SKM-1 (cell line): ENCODE data around the gene TLN1.

Experiments used
- DNase-seq: peaks from one replicate; lab custom pipeline; 2025; ENCODE audit not compliant: unreplicated experiment; lab: John Stamatoyannopoulos, UW

Gene TLN1

DNA sequence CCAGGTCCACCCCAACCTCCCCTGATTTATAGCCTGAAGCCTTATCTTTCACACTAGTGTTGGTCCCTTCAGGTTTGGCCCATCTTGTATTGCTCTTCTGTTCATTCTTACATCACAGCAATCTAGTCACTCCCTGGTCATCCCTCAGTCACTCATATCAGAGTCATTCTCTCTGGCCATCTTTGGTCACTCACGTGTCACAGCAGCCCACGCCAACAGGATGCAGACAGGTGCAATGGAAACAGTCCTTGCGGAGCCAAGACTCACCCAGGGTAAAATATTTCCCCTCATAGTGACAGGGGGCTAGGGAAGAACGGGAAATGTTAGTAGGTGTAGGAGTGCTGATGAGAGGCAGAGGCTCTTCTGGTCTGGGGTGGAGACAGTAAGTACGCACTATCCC is 21.5 kb upstream of the TLN1 start:
- DNase-seq = no peak

DNA sequence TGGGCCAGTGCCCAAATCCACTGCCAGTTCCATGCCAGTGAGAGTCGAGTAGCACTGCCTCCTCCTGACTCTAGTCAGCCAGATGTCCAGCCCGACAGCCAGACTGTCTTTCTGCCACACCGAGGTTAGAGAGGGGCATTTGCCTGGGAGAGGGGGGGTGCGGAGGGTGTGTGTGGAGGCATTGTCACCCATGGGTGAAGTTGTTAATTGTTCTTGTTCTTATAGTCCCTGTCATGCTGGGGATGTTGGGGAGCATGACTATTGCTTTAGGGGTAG is 18.2 kb upstream of the TLN1 start:
- DNase-seq = no peak

DNA sequence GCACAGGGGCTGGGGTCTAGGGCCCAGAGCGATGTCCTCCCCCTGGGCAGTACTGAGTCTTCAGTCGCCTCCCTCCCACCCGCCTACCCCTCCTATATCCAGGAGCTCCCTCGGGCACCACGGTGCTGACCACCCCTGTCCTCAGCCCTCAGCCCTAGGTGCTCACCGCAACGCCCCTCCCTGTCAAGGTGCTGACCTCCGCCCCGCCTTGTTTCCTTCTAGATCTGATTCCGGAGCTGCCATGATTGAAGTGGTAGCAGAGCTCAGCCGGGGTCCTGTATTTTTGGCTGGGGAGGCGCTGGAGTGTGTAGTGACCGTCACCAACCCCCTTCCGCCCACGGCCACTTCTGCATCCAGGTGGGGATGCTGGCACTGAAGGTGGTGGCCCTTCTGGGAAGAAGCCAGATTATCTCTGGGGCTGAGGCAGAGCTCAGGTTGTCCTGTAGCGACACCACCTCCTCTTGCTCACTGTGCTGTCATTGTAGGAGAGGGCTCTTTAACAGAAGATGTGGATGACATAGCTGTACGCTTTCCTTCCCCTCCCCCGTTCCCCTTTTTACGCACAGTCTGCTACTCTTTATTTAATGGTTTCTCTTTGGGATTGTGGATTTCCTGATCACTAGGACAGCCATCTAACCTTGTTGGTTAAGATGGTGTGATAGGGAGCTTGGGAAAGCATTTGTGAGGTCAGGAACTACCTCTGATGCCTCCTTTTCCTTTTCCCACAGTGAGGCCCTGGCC is 17.7 kb upstream of the TLN1 start:
- no peak for DNase-seq

GRCh38 chr9:35748858-35749514 is 17.0 kb upstream of the TLN1 start, which contains the start of the genes GBA2 and RGP1:
Gene GBA2 (minus strand): TSS chr9:35749228. CDS start chr9:35748704, 524 bp downstream.
Gene RGP1 (plus strand): TSS chr9:35749287. CDS start chr9:35749756, 469 bp downstream.
- peak; percentile 43 for DNase-seq

DNA sequence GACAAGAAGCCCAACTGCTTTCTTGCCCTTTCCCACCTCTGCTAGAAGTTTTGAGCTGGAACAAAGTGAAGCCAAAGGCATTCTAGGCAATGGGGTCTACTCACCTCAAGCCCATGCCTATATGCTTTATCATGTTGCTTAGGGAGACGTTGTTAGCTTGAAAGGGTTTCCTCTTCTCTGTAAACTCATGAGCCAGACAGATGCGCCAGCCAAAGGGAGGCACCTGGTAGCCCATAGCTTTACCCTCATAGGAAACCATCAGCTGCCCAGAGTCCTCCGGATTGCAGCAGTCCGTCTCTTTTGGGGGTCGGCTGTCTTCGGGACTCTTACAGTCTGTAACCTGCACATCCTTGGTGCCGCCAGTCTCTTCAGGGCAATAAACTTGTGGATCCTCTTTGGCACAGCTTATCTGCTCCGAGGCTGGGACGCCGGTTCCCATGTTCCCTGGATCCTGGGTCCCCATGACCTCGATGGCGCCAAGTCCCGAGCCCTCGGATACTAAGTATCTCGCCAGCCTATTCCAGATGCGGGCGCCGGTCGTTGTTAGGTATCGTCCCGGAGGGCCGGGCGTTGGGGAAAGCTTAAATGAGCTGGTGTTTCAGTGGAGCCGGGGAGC is 16.4 kb upstream of the TLN1 start:
- no peak for DNase-seq

DNA sequence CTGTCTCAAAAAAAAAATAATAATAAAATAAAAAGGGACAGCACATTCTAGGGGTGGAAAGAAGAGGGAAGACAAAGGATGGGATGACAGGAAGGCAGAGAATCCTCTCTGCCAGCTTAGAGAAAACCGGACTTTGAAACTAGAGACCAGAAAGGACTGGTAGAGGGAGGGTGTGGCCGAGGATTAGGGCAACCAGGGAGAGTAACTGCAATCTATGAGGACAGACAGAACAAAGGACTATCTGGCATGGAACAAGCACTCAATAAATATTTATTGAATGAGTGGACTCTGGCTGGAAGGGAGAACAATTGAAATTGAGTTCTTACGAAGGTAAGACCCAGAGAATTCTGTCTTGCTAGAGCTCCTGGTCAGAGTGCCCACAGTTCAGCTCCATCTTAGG is 14.6 kb upstream of the TLN1 start:
- no peak for DNase-seq

DNA sequence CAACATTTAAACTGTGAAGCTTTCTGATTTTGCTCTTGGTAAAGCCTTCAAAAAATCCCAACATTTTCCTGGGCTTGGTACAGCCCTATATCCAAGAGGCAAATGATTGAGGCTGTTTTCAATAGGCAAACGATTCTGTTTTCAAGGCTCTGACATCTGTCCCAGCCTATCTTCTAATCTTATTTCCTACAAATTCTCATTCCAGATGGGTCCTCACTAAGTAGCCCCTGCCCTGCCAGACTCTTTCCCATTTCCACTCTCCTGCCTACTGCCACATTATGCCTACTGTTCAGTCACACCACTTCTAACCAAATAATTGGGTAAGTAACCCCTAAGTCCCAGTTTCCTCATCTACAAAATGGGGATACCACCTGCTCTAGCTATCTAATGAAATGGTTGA is 13.6 kb upstream of the TLN1 start:
- no peak for DNase-seq

DNA sequence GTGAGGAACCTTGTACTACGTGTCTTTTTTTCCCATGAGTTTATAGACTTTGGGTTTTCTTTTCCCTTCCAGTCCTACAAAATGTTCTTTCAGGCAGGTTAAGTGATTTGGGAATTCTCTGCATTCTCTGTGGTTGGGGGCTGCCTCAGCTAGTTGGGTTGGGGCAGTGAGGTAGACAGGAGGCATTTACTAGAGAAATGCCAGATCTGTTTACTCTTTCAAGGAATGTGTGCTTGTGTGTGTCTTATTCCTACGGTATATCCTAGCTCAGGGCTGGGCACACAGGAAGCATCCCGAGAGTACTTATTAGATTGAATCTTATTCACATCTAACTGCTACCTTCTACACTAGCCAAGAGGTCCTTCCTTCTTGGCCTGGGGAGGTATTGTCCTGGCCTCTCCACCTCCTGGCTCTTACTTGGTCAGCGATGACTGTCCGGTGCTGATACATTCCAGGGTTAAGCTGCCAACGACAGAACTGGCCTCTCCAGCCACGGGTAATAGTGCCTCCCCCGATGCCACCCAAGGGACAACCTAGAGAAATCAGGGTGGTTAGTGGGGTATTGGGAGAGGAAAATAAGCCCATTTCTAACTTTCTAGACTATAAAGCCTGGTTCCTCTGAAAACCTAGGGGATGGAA is 12.0 kb upstream of the TLN1 start:
- DNase-seq = no peak

GRCh38 chr9:35743452-35743851 is 11.5 kb upstream of the TLN1 start:
- no peak for DNase-seq

DNA sequence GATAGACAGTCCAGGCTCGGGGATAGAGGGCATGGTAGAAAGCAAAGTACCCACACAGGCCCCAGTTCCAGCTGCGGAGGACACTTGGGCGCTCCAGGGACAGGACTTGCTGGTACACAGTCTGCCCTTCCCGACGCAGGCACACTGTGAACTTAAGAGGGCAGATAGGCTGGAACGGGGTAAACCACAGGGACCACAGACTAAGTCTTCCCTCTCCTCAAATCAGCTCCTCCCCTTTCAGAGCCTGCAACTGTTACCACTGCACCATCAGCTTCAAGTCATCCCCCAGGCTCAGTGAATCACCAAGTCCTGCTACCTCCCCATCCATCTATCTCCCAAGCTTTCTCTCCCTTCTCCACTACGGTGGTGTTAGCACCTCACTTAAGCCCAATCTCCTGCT is 9.7 kb upstream of the TLN1 start:
- no peak for DNase-seq

DNA sequence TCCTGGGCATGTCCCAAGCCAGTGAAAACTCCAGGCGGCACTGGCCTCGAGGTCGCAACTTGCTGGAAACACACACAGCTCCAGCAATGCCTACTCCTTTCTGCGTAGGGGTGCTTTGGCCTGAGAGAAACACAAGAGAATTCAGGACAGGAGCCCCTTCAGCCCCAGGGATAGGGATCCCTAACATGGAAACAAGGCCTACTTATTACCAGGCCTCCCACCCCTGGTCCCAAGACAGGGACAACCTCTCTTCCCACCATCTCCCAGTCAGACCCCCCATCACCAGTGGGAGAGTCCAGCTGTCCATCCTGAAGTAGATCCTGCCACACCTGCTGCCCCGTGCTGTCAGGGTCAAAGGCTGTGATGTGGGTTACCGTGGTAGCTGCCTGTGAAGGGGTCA is 8.2 kb upstream of the TLN1 start:
- DNase-seq = no peak

- no peak for DNase-seq
Measured at GRCh38 chr9:35738924-35739323, 6.9 kb upstream of the TLN1 start.

DNA sequence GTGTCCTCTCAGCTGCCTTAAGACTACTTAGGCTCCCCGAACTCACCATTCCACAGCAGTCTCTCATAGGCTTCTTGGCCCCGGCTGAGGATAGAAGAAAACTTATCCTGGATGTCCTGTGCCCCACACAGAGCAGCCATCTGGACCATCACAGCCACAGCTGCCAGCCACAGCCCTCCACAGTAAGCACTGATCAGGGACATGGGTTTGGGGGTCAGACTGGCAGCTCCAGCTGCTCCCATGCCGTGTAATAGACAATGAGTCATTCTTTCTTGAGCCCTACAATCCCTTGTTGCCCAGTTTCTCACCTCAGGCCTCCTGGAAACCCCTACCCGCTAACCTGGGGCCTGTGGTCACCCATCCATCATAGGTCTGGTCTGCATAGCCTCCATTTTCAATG is 6.2 kb upstream of the TLN1 start:
- DNase-seq = no peak

- no peak for DNase-seq
Measured at GRCh38 chr9:35737143-35737542, 5.1 kb upstream of the TLN1 start.

DNA sequence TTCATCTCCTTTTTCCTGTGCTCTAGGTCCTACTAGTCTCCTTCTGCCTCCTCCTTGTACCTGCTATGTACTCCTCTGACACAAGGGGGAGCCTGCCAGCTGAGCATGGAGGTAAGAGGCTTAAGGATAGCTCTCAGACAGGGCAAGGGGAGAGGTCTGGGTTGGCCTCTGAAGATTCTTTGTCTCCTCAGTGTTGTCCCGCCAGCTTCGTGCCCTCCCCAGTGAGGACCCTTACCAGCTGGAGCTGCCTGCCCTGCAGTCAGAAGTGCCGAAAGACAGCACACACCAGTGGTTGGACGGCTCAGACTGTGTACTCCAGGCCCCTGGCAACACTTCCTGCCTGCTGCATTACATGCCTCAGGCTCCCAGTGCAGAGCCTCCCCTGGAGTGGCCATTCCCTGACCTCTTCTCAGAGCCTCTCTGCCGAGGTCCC is 4.2 kb upstream of the TLN1 start:
- DNase-seq = peak; percentile 55

DNA sequence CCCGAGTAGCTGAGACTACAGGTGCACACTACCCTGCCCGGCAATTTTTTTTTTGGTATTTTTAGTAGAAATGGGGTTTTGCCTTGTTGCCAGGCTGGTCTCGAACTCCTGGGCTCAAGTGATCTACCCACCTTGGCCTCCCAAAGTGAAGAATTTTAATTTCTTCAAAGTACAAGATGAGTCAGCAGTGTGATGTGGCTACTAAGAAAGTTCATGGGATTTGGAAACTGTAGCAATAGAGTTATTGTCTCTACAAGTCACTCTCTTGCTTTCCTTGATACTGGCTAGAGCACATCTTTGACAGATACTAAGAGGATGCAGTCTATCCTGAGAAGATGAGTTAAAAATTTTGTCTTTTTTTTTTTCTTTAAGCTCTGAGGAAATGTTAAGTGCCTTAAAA is 2.1 kb upstream of the TLN1 start:
- no peak for DNase-seq

GRCh38 chr9:35732800-35733541 is 976 bp upstream of the TLN1 start:
- peak; percentile 25 for DNase-seq

GRCh38 chr9:35731415-35732184 is 395 bp downstream of the TLN1 start:
- DNase-seq = no peak

- DNase-seq = no peak
Measured at GRCh38 chr9:35730486-35730854, 1.5 kb downstream of the TLN1 start.

GRCh38 chr9:35729700-35730485 is 2.1 kb downstream of the TLN1 start:
- DNase-seq = peak; percentile 83
